Thoracic aorta (tissue), 2 donors: Measurements from ENCODE around the gene ZEB2. TPM values are rescaled to one million over a fixed set of nuclear protein-coding genes. Genes with fewer than 3 reads are reported as not detected.

Experiments
- ATAC-seq: fragments of 150-250 bp; one replicate; pipeline ENCODE4 v1.8.0; 2017; ENCODE audit warnings: low read depth; ENCODE audit not compliant: insufficient number of reproducible peaks, low FRiP score
- DNase-seq: peaks from one replicate; pipeline ENCODE4 v3.0.0-alpha.2; 2020; ENCODE audit warnings: low spot score
- H3K27ac ChIP-seq, 2 donors: fragments of 200-600 bp; sonication (generic); 1 replicate in 1 of 2; 2 replicates in 1 of 2; pipeline ENCODE4 v1.5.1; 2016; ENCODE audit warnings: mild to moderate bottlenecking in 2 of 2, moderate library complexity in 2 of 2
- H3K27me3 ChIP-seq: fragments of 200-600 bp; sonication (generic); replicated peaks from 2 replicates; pipeline ENCODE4 v1.6.0; 2016; ENCODE audit warnings: mild to moderate bottlenecking; ENCODE audit not compliant: insufficient read depth
- H3K36me3 ChIP-seq: fragments of 200-600 bp; sonication (generic); one replicate; pipeline ENCODE4 v1.5.1; 2016
- H3K4me1 ChIP-seq, 2 donors: fragments of 200-600 bp; sonication (generic); 1 replicate in 1 of 2; 2 replicates in 1 of 2; pipeline versions ENCODE4 v1.5.1 to v1.6.0; 2016; ENCODE audit warnings: low read depth in 2 of 2, mild to moderate bottlenecking in 1 of 2; ENCODE audit not compliant: control insufficient read depth in 1 of 2
- H3K4me3 ChIP-seq: fragments of 200-600 bp; sonication (generic); 2 replicates; pipeline ENCODE4 v1.5.1; 2016; ENCODE audit warnings: mild to moderate bottlenecking
- H3K9me3 ChIP-seq: fragments of 200-600 bp; sonication (generic); 2 replicates; pipeline ENCODE4 v1.5.1; 2016
- CTCF ChIP-seq: fragments of 200-600 bp; sonication (generic); IDR thresholded peaks from one replicate; pipeline ENCODE4 v1.5.1; 2019; ENCODE audit warnings: antibody characterized with exemption
- total RNA-seq, 2 donors: library from RNA; depleted of rRNA; stranded (reverse); fragments of >200 nt; gene quantifications; one replicate each; pipeline versions ENCODE4 v1.1.0 to v1.2.3, GENCODE V29; 2016

Gene ZEB2
- total RNA-seq, 2 donors from 2014 or later: 122 to 190 TPM

DNA sequence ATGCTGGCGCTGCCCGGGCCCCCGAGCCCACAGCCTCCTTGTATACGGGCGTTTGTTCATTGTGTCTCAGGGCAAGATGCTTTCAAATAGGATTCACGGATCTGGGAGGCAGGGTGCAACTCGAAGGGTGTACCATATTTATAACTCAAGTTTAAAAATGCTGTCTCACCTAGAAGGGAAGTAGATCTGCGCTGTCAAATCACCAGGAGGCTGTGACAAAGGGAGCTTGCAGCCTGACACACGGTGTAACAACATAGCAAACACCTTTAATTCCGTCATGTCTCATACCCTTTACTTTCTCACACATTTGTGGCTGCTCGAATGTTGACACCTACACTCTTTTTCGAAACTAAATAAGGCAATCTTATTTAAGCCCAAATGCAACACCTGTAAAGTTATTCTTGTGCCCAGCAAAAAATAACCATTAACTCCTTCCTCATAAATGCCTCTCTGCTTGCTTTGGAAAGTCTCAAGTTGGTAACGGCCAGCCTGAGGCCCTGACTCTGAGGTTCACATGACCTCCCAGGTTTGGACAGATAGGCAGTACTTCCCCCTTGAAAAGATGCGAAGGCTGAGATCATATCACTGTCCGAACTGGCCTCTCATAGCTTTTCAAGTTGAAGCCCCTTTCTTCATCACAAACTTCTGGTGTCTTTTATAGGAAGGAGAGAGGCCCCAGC is 11.6 kb downstream of the ZEB2 start:
- H3K4me1 ChIP-seq: peaks cover 49 to 96% of the 10 kb centered on the region in 2 donors
- ATAC-seq (no peak), DNase-seq (no peak)
- no peaks in the 10 kb centered on the region for H3K36me3 ChIP-seq
- no peaks in the 10 kb centered on the region for H3K9me3 ChIP-seq
- H3K27ac ChIP-seq: peak overlapping the region; percentile 99
- peak overlapping the region; percentile 43 for H3K4me3 ChIP-seq
- no peak for TF ChIP-seq CTCF
- no peaks in the 10 kb centered on the region for H3K27me3 ChIP-seq

- ATAC-seq: no peak
- H3K4me1 ChIP-seq: peaks cover 56 to 100% of the 10 kb centered on the region in 2 donors
- H3K27ac ChIP-seq: peak overlapping the region; percentile 99
- no peak for DNase-seq
- no peak for TF ChIP-seq CTCF
- H3K4me3 ChIP-seq: peak overlapping the region; percentile 43
- H3K27me3 ChIP-seq: no peaks in the 10 kb centered on the region
- H3K36me3 ChIP-seq: no peaks in the 10 kb centered on the region
- H3K9me3 ChIP-seq: no peaks in the 10 kb centered on the region
Observed at GRCh38 chr2:144507441-144508171, 12.3 kb downstream of the ZEB2 start.

- no peak for TF ChIP-seq CTCF
- Histone ChIP-seq H3K4me1 (peaks cover 62 to 96% of the 10 kb centered on the region in 2 donors), H3K4me3 (peak overlapping the region; percentile 7), H3K36me3 (no peaks in the 10 kb centered on the region), H3K9me3 (no peaks in the 10 kb centered on the region), H3K27ac (peak overlapping the region; percentile 60 to 99), H3K27me3 (no peaks in the 10 kb centered on the region)
- no peak for ATAC-seq
- no peak for DNase-seq
Observed at GRCh38 chr2:144505245-144505831, 14.6 kb downstream of the ZEB2 start.

GRCh38 chr2:144504218-144504641 is 15.7 kb downstream of the ZEB2 start:
- Histone ChIP-seq H3K27me3 (no peaks in the 10 kb centered on the region), H3K36me3 (no peaks in the 10 kb centered on the region), H3K4me3 (peak overlapping the region; percentile 7), H3K9me3 (no peaks in the 10 kb centered on the region), H3K4me1 (peaks cover 60 to 85% of the 10 kb centered on the region in 2 donors), H3K27ac (peak overlapping the region; percentile 41 to 99)
- no peak for TF ChIP-seq CTCF
- ATAC-seq (no peak), DNase-seq (no peak)

DNA sequence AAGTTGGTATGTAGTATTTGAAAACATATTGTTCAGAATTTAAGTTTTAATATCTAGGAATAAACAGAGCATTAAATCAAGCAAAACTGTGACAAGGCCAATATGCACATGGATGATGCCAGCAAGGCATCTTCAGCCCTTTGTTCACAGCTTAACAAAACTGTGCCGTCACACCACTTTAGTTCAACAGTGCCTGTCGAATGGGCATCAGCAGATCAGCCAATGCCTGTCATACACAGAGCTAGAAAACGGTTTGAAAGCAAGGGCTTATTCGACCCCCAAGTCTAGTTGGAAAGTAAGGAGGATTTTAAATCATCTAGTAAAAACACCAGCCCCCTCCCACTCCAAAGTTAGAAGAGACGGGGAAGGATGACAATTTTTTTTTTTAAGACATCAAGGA is 16.7 kb downstream of the ZEB2 start:
- ATAC-seq (no peak), DNase-seq (no peak)
- Histone ChIP-seq H3K4me1 (peaks cover 54 to 75% of the 10 kb centered on the region in 2 donors), H3K27ac (peak overlapping the region; percentile 20 to 99), H3K4me3 (peak overlapping the region; percentile 7), H3K9me3 (no peaks in the 10 kb centered on the region), H3K27me3 (no peaks in the 10 kb centered on the region), H3K36me3 (no peaks in the 10 kb centered on the region)
- no peak for TF ChIP-seq CTCF
